GM12892 (cell line): ENCODE data around the gene MYO19.
A peak's percentile ranks its signal among the peaks of the same experiment; 100 is the strongest.

Experiments used
- POLR2A ChIP-seq: IDR thresholded peaks from 2 replicates; pipeline ENCODE4 v1.6.1; 2011; ENCODE audit warnings: low read depth, low read length, control low read depth
- POLR2AphosphoS5 ChIP-seq: IDR thresholded peaks from 2 replicates; pipeline ENCODE4 v1.6.1; 2011; ENCODE audit warnings: low read depth, low read length, control low read depth
- TAF1 ChIP-seq: IDR thresholded peaks from 2 replicates; pipeline ENCODE4 v1.6.1; 2011; ENCODE audit warnings: low read depth, mild to moderate bottlenecking, control low read depth, low read length, borderline replicate concordance

DNA sequence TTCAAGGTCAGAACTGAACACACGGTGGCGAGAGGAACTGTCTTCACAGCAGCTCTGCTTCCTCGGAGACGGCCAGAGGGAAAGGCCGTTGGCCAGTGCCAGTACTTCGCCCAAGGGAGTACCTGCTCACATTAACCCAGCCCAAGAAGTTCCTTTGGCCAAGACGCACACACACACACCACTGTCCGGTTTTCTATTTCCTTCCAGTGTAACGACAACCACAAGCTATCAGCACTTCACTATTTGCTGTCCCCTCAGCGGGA, 9.3 kb upstream of the MYO19 start:
- TF ChIP-seq TAF1 (0 out of 2 replicates have a peak, but pooled peaks have one; percentile 6), POLR2A (no peak), POLR2AphosphoS5 (no peak)
